ENCODE data around the gene MDFIC. TPM values are rescaled to one million over a fixed set of nuclear protein-coding genes. Genes with fewer than 3 reads are reported as not detected.
A peak's percentile ranks its signal among the peaks of the same experiment; 100 is the strongest.

Gene MDFIC
- polyA plus RNA-seq, 1 experiment: 35.9 TPM

DNA sequence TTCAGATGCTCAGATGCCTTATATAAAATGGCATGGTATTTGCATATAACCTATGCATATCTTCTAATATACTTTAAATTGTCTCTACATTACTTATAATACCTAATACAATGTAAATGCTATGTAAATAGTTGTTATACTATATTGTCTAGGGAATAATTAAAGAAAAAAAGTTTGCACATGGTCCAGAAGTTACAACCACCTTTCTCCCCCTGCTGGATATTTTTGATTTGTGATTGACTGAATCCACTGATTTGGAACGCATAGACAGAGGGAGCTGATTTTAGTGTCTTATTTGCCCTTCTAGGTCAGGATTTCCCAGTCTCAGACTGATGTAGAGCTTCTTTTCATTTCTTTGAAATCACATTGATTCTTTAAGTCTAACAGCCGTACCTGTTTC is 31.8 kb downstream of the MDFIC start:
- Histone ChIP-seq H3K27ac (ENCODE audit: low read depth, low read length) (no peak overlapping the region), H3K27me3 (ENCODE audit: control insufficient read depth, insufficient read depth, low read length) (no peaks in the 10 kb centered on the region), H3K9me3 (ENCODE audit: control insufficient read depth, insufficient read depth, low read length) (no peaks in the 10 kb centered on the region), H3K4me3 (ENCODE audit: low read depth, low read length) (no peak overlapping the region)
- ChIA-PET CTCF (interaction anchor here (0.9 kb wide), 1 partner anchor 15 kb away, joined by 3 read pairs; no protein-coding TSS in a partner anchor), POLR2A (no interaction called here)
- 0 out of 2 replicates have a peak, but pooled peaks have one; percentile 8 for TF ChIP-seq CTCF (IDR thresholded peaks at IDR 0.05; ENCODE audit: low read depth, low read length)
- DNase-seq (ENCODE audit: low read depth, low spot score): no peak

DNA sequence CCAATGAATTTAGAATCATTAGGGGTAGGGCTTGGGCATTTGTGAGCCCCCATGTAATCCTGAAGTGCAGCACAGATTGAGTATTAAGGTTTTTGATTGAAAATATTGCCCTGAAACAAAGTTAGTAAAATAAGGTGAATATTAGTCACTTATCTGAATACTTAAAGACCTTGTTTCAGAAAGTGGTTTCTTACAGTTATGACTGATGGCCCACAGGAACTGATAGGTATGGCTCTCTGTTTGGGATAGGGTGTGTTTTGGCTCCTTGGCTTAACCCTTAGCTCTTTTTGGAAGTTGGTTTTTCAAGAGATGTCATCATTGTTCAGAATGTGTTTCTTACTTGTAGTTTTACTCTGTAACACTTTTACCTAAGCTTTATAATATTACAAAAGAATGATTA is 34.8 kb downstream of the MDFIC start:
- no peaks in the 10 kb centered on the region for H3K9me3 ChIP-seq (ENCODE audit: control insufficient read depth, insufficient read depth, low read length)
- no peak for TF ChIP-seq CTCF (IDR thresholded peaks at IDR 0.05; ENCODE audit: low read depth, low read length)
- H3K4me3 ChIP-seq (ENCODE audit: low read depth, low read length): no peak overlapping the region
- H3K27ac ChIP-seq (ENCODE audit: low read depth, low read length): no peak overlapping the region
- POLR2A ChIA-PET: no interaction called here
- no peak for DNase-seq (ENCODE audit: low read depth, low spot score)
- CTCF ChIA-PET: interaction anchor here (0.5 kb wide), 1 partner anchor 456 kb away, joined by 3 read pairs; no protein-coding TSS in a partner anchor
- no peaks in the 10 kb centered on the region for H3K27me3 ChIP-seq (ENCODE audit: control insufficient read depth, insufficient read depth, low read length)

- H3K9me3 ChIP-seq (ENCODE audit: control insufficient read depth, insufficient read depth, low read length): no peaks in the 10 kb centered on the region
- ChIA-PET CTCF (interaction anchor here (0.5 kb wide), 1 partner anchor 455 kb away, joined by 3 read pairs; no protein-coding TSS in a partner anchor), POLR2A (no interaction called here)
- TF ChIP-seq CTCF (IDR thresholded peaks at IDR 0.05; ENCODE audit: low read depth, low read length): no peak
- H3K27me3 ChIP-seq (ENCODE audit: control insufficient read depth, insufficient read depth, low read length): no peaks in the 10 kb centered on the region
- no peak for DNase-seq (ENCODE audit: low read depth, low spot score)
- H3K4me3 ChIP-seq (ENCODE audit: low read depth, low read length): no peak overlapping the region
- H3K27ac ChIP-seq (ENCODE audit: low read depth, low read length): no peak overlapping the region
Observed at GRCh38 chr7:114957444-114957843, 35.5 kb downstream of the MDFIC start.

- no peaks in the 10 kb centered on the region; the same call in 1 of the 2 replicates for H3K9me3 ChIP-seq (ENCODE audit: control insufficient read depth, insufficient read depth, low read length)
- H3K27me3 ChIP-seq (ENCODE audit: control insufficient read depth, insufficient read depth, low read length): no peaks in the 10 kb centered on the region
- no peak overlapping the region for H3K4me3 ChIP-seq (ENCODE audit: low read depth, low read length)
- TF ChIP-seq CTCF (IDR thresholded peaks at IDR 0.05; ENCODE audit: low read depth, low read length): no peak
- no peak for DNase-seq (ENCODE audit: low read depth, low spot score)
- H3K27ac ChIP-seq (ENCODE audit: low read depth, low read length): no peak overlapping the region
- POLR2A ChIA-PET: interaction anchor here (0.6 kb wide), 1 partner anchor 136 kb away, joined by 3 read pairs; no protein-coding TSS in a partner anchor
- CTCF ChIA-PET: no interaction called here
Observed at GRCh38 chr7:114959931-114960330, 38.0 kb downstream of the MDFIC start.

DNA sequence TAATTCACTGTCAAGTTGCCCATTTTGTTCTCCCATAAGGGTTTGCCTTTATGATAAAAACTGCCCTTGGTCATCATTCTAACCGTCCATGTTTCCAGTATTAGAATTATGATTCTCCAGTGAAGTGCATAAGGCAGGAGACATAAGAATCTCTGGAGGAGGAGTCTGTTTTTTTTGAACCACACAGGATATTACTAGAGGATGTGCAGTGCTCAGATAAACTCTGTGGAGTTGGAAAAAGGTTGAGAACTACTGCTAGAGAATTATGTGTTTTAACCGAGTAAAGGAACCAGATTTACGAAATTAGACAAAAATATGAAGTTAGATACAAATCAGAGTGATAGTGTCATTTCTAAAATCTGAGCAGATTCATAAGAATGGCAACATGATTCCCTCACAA is 40.5 kb downstream of the MDFIC start:
- CTCF ChIA-PET: no interaction called here
- H3K27ac ChIP-seq (ENCODE audit: low read depth, low read length): no peak overlapping the region
- POLR2A ChIA-PET: no interaction called here

More for the DNA sequence above, 40.5 kb downstream of the MDFIC start:
- Histone ChIP-seq H3K9me3 (ENCODE audit: control insufficient read depth, insufficient read depth, low read length) (no peaks in the 10 kb centered on the region; the same call in 1 of the 2 replicates), H3K27me3 (ENCODE audit: control insufficient read depth, insufficient read depth, low read length) (no peaks in the 10 kb centered on the region), H3K4me3 (ENCODE audit: low read depth, low read length) (no peak overlapping the region)
- no peak for TF ChIP-seq CTCF (IDR thresholded peaks at IDR 0.05; ENCODE audit: low read depth, low read length)
- DNase-seq (ENCODE audit: low read depth, low spot score): no peak

Data from AG04450 (cell line).